ENCODE results near the gene CCDC14.

DNA sequence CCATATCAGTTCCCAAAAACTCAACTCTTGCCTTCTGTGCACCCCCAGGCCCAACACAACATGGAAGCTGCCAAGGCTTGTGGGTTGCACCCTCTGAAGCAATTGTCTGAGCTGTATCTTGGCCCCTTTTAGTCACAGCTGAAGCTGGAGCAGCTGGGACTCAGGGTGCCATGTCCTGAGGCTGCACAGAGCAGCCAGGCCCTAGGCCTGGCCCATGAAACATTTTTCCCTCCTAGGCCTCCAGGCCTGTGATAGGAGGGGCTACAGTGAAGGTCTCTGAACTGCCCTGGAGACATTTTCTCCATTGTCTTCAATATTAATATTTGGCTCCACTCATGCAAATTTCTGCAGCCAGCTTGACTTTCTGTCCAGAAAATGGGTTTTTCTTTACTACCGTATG lies 68.8 kb downstream of the CCDC14 start:
- TF ChIP-seq, protein P1, sequence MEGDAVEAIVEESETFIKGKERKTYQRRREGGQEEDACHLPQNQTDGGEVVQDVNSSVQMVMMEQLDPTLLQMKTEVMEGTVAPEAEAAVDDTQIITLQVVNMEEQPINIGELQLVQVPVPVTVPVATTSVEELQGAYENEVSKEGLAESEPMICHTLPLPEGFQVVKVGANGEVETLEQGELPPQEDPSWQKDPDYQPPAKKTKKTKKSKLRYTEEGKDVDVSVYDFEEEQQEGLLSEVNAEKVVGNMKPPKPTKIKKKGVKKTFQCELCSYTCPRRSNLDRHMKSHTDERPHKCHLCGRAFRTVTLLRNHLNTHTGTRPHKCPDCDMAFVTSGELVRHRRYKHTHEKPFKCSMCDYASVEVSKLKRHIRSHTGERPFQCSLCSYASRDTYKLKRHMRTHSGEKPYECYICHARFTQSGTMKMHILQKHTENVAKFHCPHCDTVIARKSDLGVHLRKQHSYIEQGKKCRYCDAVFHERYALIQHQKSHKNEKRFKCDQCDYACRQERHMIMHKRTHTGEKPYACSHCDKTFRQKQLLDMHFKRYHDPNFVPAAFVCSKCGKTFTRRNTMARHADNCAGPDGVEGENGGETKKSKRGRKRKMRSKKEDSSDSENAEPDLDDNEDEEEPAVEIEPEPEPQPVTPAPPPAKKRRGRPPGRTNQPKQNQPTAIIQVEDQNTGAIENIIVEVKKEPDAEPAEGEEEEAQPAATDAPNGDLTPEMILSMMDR (conservative IDR thresholded peaks at IDR 0.05; ENCODE audit: low read depth in 2 of 2) = no peak
- TF ChIP-seq EZH2 (IDR thresholded peaks at IDR 0.05; ENCODE audit: low read depth, unreplicated experiment) = no peak
